OCI-LY7 (cell line): Measurements from ENCODE around the gene DLGAP1. TPM values are rescaled to one million over a fixed set of nuclear protein-coding genes. Genes with fewer than 3 reads are reported as not detected.

Source experiments
- BruUV-seq: library from RNA; stranded (reverse); fragments of 400-500 nt; replicated peaks from 2 replicates; lab custom pipeline; 2021; lab: Mats Ljungman, UMichigan
- CTCF ChIA-PET: fragments of 300-600 bp; sonication (Branson Sonifier 250); formaldehyde crosslinking; loops from one replicate; lab custom pipeline; 2022; ENCODE audit warnings: antibody characterized with exemption; ENCODE audit not compliant: unreplicated experiment; lab: Charles Lee
- POLR2A ChIA-PET: fragments of 300-600 bp; sonication (Branson Sonifier 250); formaldehyde crosslinking; loops from one replicate; lab custom pipeline; 2022; ENCODE audit warnings: antibody characterized with exemption; lab: Charles Lee
- DNase-seq: peaks from one replicate; pipeline ENCODE4 v3.0.0-alpha.2; 2015; ENCODE audit warnings: low spot score
- H2AFZ ChIP-seq: fragments of 200-600 bp; sonication (generic), shearing (Covaris generic); 2 replicates; pipeline ENCODE4 v1.6.1; 2014; ENCODE audit warnings: mild to moderate bottlenecking, antibody characterized with exemption, low read length, moderate library complexity
- H3K27ac ChIP-seq: fragments of 200-600 bp; sonication (generic); 2 replicates; pipeline ENCODE4 v1.5.1; 2014; ENCODE audit warnings: mixed run types, low read depth, mild to moderate bottlenecking, moderate library complexity, low read length, inconsistent platforms; ENCODE audit not compliant: poor library complexity, severe bottlenecking
- H3K36me3 ChIP-seq: fragments of 200-600 bp; sonication (generic); 2 replicates; pipeline ENCODE4 v1.6.1; 2014; ENCODE audit warnings: mild to moderate bottlenecking, antibody characterized with exemption, low read length, moderate library complexity, mixed read lengths; ENCODE audit not compliant: insufficient read depth
- H3K4me1 ChIP-seq: fragments of 200-600 bp; sonication (generic); 2 replicates; pipeline ENCODE4 v1.5.1; 2014; ENCODE audit warnings: mild to moderate bottlenecking, low read length; ENCODE audit not compliant: insufficient read depth, poor library complexity, severe bottlenecking
- H3K4me2 ChIP-seq: fragments of 200-600 bp; sonication (generic); 2 replicates; pipeline ENCODE4 v1.6.1; 2014; ENCODE audit warnings: mild to moderate bottlenecking, low read length
- H3K4me3 ChIP-seq: fragments of 200-600 bp; sonication (generic); 2 replicates; pipeline ENCODE4 v1.5.1; 2014; ENCODE audit warnings: mild to moderate bottlenecking, low read depth, low read length; ENCODE audit not compliant: poor library complexity, severe bottlenecking
- H3K79me2 ChIP-seq: fragments of 200-600 bp; sonication (generic); 2 replicates; pipeline ENCODE4 v1.6.1; 2016; ENCODE audit warnings: low read depth, mild to moderate bottlenecking, low read length, moderate library complexity, mixed read lengths; ENCODE audit not compliant: insufficient read depth
- H3K9me2 ChIP-seq: fragments of 200-600 bp; sonication (generic); 2 replicates; pipeline ENCODE4 v1.6.1; 2016; ENCODE audit warnings: mild to moderate bottlenecking, low read length, mixed read lengths; ENCODE audit not compliant: insufficient read depth
- H3K9me3 ChIP-seq: fragments of 200-600 bp; sonication (generic); 2 replicates; pipeline ENCODE4 v1.6.1; 2014; ENCODE audit warnings: mild to moderate bottlenecking, mixed run types, low read length, mixed read lengths
- H4K20me1 ChIP-seq: fragments of 200-600 bp; sonication (generic); 2 replicates; pipeline ENCODE4 v1.6.1; 2014; ENCODE audit warnings: mild to moderate bottlenecking, antibody characterized with exemption, low read length, moderate library complexity, mixed read lengths; ENCODE audit not compliant: insufficient read depth
- CTCF ChIP-seq: fragments of 200-600 bp; sonication (generic); conservative IDR thresholded peaks from 2 replicates; pipeline ENCODE4 v1.5.1; 2014; ENCODE audit warnings: mild to moderate bottlenecking, antibody characterized with exemption, low read length, moderate library complexity, mixed read lengths
- EZH2phosphoT487 ChIP-seq: fragments of 200-600 bp; sonication (generic); IDR thresholded peaks from 2 replicates; pipeline ENCODE4 v1.6.1; 2018; ENCODE audit warnings: low read depth, borderline replicate concordance, mild to moderate bottlenecking, mixed run types, antibody characterized with exemption, low read length, moderate library complexity, mixed read lengths
- intact Hi-C: fragments of 100-400 bp; cut with micrococcal nuclease; formaldehyde crosslinking; loops from one replicate; pipeline ENCODE4 v1.10.0; 2022; ENCODE audit not compliant: unreplicated experiment
- total RNA-seq, 2 experiments: library from RNA; depleted of rRNA in 1 of 2; stranded (reverse); fragments of >200 nt in 1 of 2; shearing (Covaris generic) in 1 of 2; gene quantifications; 2 replicates each; pipeline ENCODE4 v1.2.3, GENCODE V29; 2014 to 2022

The DLGAP1 gene
- total RNA-seq, 2 experiments from 2014 or later: 0.22 TPM; not detected in 1

DNA sequence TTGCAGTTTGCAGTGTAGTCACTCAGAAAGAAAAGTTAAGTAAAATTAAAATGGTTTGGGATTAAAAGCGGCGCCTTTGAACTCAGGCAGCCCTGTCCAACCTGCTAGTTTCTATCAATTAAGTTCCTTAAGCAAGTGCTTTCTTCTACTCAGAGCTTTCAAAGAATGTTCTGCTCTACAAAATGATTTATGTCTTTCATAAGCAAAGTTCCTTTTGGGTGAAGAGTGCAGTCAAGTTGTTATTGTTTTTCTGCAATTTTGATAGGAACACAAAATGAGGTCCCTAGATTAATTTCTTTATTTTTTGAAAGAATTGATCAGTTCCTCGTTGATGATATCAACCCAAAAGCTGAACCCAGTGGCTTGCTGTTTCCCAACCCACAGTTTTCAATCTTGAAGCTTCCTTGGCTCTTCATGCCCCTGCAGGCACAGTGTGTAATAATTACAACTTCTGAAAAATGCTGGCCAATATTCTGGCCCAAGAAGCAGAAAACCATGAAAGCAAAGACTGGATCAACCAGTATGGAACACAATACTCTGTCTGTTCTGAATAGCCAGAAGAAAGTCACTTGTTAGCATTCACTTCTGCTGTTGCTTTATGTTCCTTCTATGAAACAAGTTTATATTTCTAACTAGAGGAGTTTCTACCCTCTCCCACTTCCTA is 916.0 kb downstream of the DLGAP1 start:
- no TSS peak for BruUV-seq

GRCh38 chr18:3538456-3538855 is 916.7 kb downstream of the DLGAP1 start:
- no peak for TF ChIP-seq CTCF
- no peak for TF ChIP-seq EZH2phosphoT487
- H3K79me2 ChIP-seq: no peaks in the 10 kb centered on the region
- no peaks in the 10 kb centered on the region for H3K9me2 ChIP-seq
- DNase-seq: no peak
- no peaks in the 10 kb centered on the region for H3K36me3 ChIP-seq
- BruUV-seq: no TSS peak
- no peaks in the 10 kb centered on the region for H3K9me3 ChIP-seq
- ChIA-PET CTCF (no interaction called here), POLR2A (interaction anchor here (0.6 to 0.7 kb wide), 3 partner anchors 11 to 88 kb away, joined by 3 read pairs; no protein-coding TSS in a partner anchor)
- H3K4me2 ChIP-seq: no peak overlapping the region
- H3K27ac ChIP-seq: no peak overlapping the region
- no peak overlapping the region for H3K4me3 ChIP-seq
- H2AFZ ChIP-seq: no peak overlapping the region
- intact Hi-C loops: no loop called here
- H4K20me1 ChIP-seq: no peaks in the 10 kb centered on the region
- H3K4me1 ChIP-seq: peaks cover 17% of the 10 kb centered on the region

More for the DNA sequence above, 916.0 kb downstream of the DLGAP1 start:
- intact Hi-C loops: no loop called here
- H2AFZ ChIP-seq: peak overlapping the region; percentile 24; the same call in 1 of the 2 replicates
- H3K36me3 ChIP-seq: no peaks in the 10 kb centered on the region
- CTCF ChIA-PET: no interaction called here
- peaks cover 17% of the 10 kb centered on the region for H3K4me1 ChIP-seq
- no peak overlapping the region for H3K4me3 ChIP-seq
- no peaks in the 10 kb centered on the region for H4K20me1 ChIP-seq
- no peaks in the 10 kb centered on the region for H3K79me2 ChIP-seq
- H3K9me2 ChIP-seq: no peaks in the 10 kb centered on the region
- no peak for DNase-seq
- no peaks in the 10 kb centered on the region for H3K9me3 ChIP-seq
- POLR2A ChIA-PET: interaction anchor here (0.6 kb wide), 1 partner anchor 87 kb away, joined by 3 read pairs; no protein-coding TSS in a partner anchor
- TF ChIP-seq CTCF (no peak), EZH2phosphoT487 (no peak)
- H3K4me2 ChIP-seq: no peak overlapping the region
- H3K27ac ChIP-seq: no peak overlapping the region

- H3K9me3 ChIP-seq: no peaks in the 10 kb centered on the region
- CTCF ChIA-PET: no interaction called here
- TF ChIP-seq CTCF: no peak
- H3K27ac ChIP-seq: no peak overlapping the region
- POLR2A ChIA-PET: interaction anchor here (0.7 to 1.0 kb wide), 2 partner anchors 40 to 203 kb away, joined by 3 to 4 read pairs; no protein-coding TSS in a partner anchor
- H4K20me1 ChIP-seq: no peaks in the 10 kb centered on the region
- intact Hi-C loops: no loop called here
- no peak overlapping the region for H3K4me3 ChIP-seq
- no peak overlapping the region for H2AFZ ChIP-seq
- no peaks in the 10 kb centered on the region for H3K9me2 ChIP-seq
- BruUV-seq: no TSS peak
- DNase-seq: no peak
- H3K4me1 ChIP-seq: no peaks in the 10 kb centered on the region
- H3K79me2 ChIP-seq: no peaks in the 10 kb centered on the region
- H3K4me2 ChIP-seq: no peak overlapping the region
- no peaks in the 10 kb centered on the region for H3K36me3 ChIP-seq
Observed at GRCh38 chr18:3530807-3531206, 924.3 kb downstream of the DLGAP1 start.
